ENCODE results near the gene PRSS22.

- TF ChIP-seq EP300 (conservative IDR thresholded peaks at IDR 0.05; ENCODE audit: poor library complexity, severe bottlenecking) (no peak), CTCF (IDR thresholded peaks at IDR 0.05; ENCODE audit: poor library complexity, severe bottlenecking) (no peak), RAD21 (conservative IDR thresholded peaks at IDR 0.05) (no peak), REST (IDR thresholded peaks at IDR 0.05; ENCODE audit: borderline replicate concordance) (no peak), POLR2AphosphoS5 (IDR thresholded peaks at IDR 0.05) (no peak), SMC3 (conservative IDR thresholded peaks at IDR 0.05; ENCODE audit: poor library complexity) (no peak), EZH2 (IDR thresholded peaks at IDR 0.05; ENCODE audit: borderline replicate concordance, insufficient read depth, low read length, poor library complexity, severe bottlenecking) (no peak), TAF1 (IDR thresholded peaks at IDR 0.05; ENCODE audit: low read depth) (no peak)
These were observed 37.8 kb upstream of the PRSS22 start for GRCh38 chr16:2895813-2896212.
